ENCODE measurements around the gene ITGB4. TPM values are rescaled to one million over a fixed set of nuclear protein-coding genes. Genes with fewer than 3 reads are reported as not detected.

The ITGB4 gene
- total and polyA plus RNA-seq, 2 of the 13 experiments (the other 11 are each of a cell fraction or from before 2014, with no cell fraction given) = 6.9 to 14.5 TPM

DNA sequence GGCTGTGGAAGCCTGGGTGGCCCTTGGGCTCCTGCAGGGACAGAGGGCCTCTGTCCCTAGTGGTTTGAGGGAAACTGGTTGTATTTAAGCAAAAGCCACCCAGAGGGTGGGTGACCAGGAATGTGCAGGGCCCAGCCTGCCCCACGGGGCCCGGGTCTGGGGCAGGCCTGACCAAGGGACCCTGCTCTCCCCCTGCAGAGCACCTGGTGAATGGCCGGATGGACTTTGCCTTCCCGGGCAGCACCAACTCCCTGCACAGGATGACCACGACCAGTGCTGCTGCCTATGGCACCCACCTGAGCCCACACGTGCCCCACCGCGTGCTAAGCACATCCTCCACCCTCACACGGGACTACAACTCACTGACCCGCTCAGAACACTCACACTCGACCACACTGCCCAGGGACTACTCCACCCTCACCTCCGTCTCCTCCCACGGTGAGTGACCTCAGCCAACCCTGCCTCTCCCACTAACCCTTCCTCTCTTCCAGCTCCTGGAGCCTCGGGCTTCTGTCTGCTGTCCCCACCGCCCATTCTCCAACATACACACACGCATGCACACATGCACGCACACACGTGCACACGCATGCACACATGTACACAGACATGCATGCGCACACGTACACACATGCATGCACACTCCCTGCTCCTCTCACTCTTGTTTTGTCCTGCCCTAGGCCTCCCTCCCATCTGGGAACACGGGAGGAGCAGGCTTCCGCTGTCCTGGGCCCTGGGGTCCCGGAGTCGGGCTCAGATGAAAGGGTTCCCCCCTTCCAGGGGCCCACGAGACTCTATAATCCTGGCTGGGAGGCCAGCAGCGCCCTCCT lies 33.3 kb downstream of the ITGB4 start (continued):
- TF ChIP-seq, protein P1, sequence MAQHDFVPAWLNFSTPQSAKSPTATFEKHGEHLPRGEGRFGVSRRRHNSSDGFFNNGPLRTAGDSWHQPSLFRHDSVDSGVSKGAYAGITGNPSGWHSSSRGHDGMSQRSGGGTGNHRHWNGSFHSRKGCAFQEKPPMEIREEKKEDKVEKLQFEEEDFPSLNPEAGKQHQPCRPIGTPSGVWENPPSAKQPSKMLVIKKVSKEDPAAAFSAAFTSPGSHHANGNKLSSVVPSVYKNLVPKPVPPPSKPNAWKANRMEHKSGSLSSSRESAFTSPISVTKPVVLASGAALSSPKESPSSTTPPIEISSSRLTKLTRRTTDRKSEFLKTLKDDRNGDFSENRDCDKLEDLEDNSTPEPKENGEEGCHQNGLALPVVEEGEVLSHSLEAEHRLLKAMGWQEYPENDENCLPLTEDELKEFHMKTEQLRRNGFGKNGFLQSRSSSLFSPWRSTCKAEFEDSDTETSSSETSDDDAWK (CRISPR knock-in tag; IDR thresholded peaks at IDR 0.05) = no peak
- TF ChIP-seq ZNF660 (CRISPR knock-in tag; IDR thresholded peaks at IDR 0.05; ENCODE audit: borderline replicate concordance, low read depth) (0 out of 2 replicates have a peak, but pooled peaks have one; percentile 30), NFIB (CRISPR knock-in tag; IDR thresholded peaks at IDR 0.05; ENCODE audit: borderline replicate concordance) (peak; percentile 89), NFE2L1 (CRISPR knock-in tag; IDR thresholded peaks at IDR 0.05; ENCODE audit: borderline replicate concordance) (no peak), ZNF782 (CRISPR knock-in tag; IDR thresholded peaks at IDR 0.05; ENCODE audit: borderline replicate concordance) (peak; percentile 21; the same call in 1 of the 2 replicates), KAT2B (IDR thresholded peaks at IDR 0.05; ENCODE audit: borderline replicate concordance, low read depth, low read length) (no peak), JUN (CRISPR knock-in tag; IDR thresholded peaks at IDR 0.05) (peak; percentile 87; the same call in 1 of the 2 replicates), CCDC6 (CRISPR knock-in tag; IDR thresholded peaks at IDR 0.05) (0 out of 2 replicates have a peak, but pooled peaks have one; percentile 7), MAF1 (CRISPR knock-in tag; IDR thresholded peaks at IDR 0.05; ENCODE audit: borderline replicate concordance) (peak; percentile 59; the same call in 1 of the 2 replicates), ZNF772 (CRISPR knock-in tag; IDR thresholded peaks at IDR 0.05) (peak; percentile 90), RBAK (CRISPR knock-in tag; IDR thresholded peaks at IDR 0.05) (0 out of 2 replicates have a peak, but pooled peaks have one; percentile 43), ZNF709 (CRISPR knock-in tag; IDR thresholded peaks at IDR 0.05) (peak; percentile 85; the same call in 1 of the 2 replicates), ZNF234 (CRISPR knock-in tag; conservative IDR thresholded peaks at IDR 0.05) (no peak), SRSF9 (IDR thresholded peaks at IDR 0.05; ENCODE audit: borderline replicate concordance, insufficient read depth, low read depth, low read length, poor library complexity, severe bottlenecking) (no peak), ATAD3A (CRISPR knock-in tag; IDR thresholded peaks at IDR 0.05) (no peak), SALL1 (CRISPR knock-in tag; IDR thresholded peaks at IDR 0.05) (peak; percentile 88), MZF1 (CRISPR knock-in tag; IDR thresholded peaks at IDR 0.05; ENCODE audit: borderline replicate concordance) (0 out of 2 replicates have a peak, but pooled peaks have one; percentile 78), MIXL1 (CRISPR knock-in tag; IDR thresholded peaks at IDR 0.05) (0 out of 2 replicates have a peak, but pooled peaks have one; percentile 30), IRX3 (CRISPR knock-in tag; IDR thresholded peaks at IDR 0.05; ENCODE audit: borderline replicate concordance, low read depth) (peak; percentile 94; the same call in 1 of the 2 replicates), ZSCAN20 (CRISPR knock-in tag; IDR thresholded peaks at IDR 0.05; ENCODE audit: borderline replicate concordance) (0 out of 2 replicates have a peak, but pooled peaks have one; percentile 21), FOSL1 (CRISPR knock-in tag; IDR thresholded peaks at IDR 0.05; ENCODE audit: borderline replicate concordance) (no peak), ZNF430 (CRISPR knock-in tag; IDR thresholded peaks at IDR 0.05) (peak; percentile 23; the same call in 1 of the 2 replicates), NR2F1 (CRISPR knock-in tag; IDR thresholded peaks at IDR 0.05) (no peak), FOXK2 (IDR thresholded peaks at IDR 0.05) (peak; percentile 42; the same call in 1 of the 2 replicates)
- TF ChIP-seq, protein P2, sequence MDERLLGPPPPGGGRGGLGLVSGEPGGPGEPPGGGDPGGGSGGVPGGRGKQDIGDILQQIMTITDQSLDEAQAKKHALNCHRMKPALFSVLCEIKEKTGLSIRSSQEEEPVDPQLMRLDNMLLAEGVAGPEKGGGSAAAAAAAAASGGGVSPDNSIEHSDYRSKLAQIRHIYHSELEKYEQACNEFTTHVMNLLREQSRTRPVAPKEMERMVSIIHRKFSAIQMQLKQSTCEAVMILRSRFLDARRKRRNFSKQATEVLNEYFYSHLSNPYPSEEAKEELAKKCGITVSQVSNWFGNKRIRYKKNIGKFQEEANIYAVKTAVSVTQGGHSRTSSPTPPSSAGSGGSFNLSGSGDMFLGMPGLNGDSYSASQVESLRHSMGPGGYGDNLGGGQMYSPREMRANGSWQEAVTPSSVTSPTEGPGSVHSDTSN (CRISPR knock-in tag; IDR thresholded peaks at IDR 0.05) = no peak
- TF ChIP-seq, protein P3, sequence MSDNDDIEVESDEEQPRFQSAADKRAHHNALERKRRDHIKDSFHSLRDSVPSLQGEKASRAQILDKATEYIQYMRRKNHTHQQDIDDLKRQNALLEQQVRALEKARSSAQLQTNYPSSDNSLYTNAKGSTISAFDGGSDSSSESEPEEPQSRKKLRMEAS (IDR thresholded peaks at IDR 0.05) = peak; percentile 99
- TF ChIP-seq, protein P4, sequence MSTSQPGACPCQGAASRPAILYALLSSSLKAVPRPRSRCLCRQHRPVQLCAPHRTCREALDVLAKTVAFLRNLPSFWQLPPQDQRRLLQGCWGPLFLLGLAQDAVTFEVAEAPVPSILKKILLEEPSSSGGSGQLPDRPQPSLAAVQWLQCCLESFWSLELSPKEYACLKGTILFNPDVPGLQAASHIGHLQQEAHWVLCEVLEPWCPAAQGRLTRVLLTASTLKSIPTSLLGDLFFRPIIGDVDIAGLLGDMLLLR (CRISPR knock-in tag; IDR thresholded peaks at IDR 0.05) = no peak
